ENCODE measurements around the gene FOXC2.

FOXC2 gene

GRCh38 chr16:86566601-86566965, at the start of gene FOXC2:
TSS of gene FOXC2 (plus strand) at chr16:86566829. CDS start at chr16:86567336, 507 bp downstream.
- Mint-ChIP-seq H3K9me3 (no peaks in the 10 kb centered on the region), H3K36me3 (no peaks in the 10 kb centered on the region), H3K4me3 (peak within 1 kb of the TSS; percentile 4), H3K27ac (no peak within 1 kb of the TSS), H3K4me1 (peaks cover 7% of the 10 kb centered on the region), H3K27me3 (peaks cover 15% of the 10 kb centered on the region)
- ATAC-seq (ENCODE audit: low read depth) (no peak), DNase-seq (ENCODE audit: low spot score in 2 of 2) (no peak)

GRCh38 chr16:86517033-86517432, 49.6 kb upstream of the FOXC2 start:
- no peaks in the 10 kb centered on the region for H3K9me3 Mint-ChIP-seq
- no peak overlapping the region for H3K27ac Mint-ChIP-seq
- DNase-seq (ENCODE audit: low spot score in 2 of 2) (no peak), ATAC-seq (ENCODE audit: low read depth) (no peak)
- H3K36me3 Mint-ChIP-seq = no peaks in the 10 kb centered on the region
- H3K27me3 Mint-ChIP-seq = peaks cover 31% of the 10 kb centered on the region
- H3K4me1 Mint-ChIP-seq = peaks cover 5% of the 10 kb centered on the region
- no peak overlapping the region for H3K4me3 Mint-ChIP-seq

GRCh38 chr16:86517652-86518258, 48.9 kb upstream of the FOXC2 start:
- DNase-seq (ENCODE audit: low spot score in 2 of 2) (no peak), ATAC-seq (ENCODE audit: low read depth) (peak; percentile 47)
- H3K27me3 Mint-ChIP-seq = peaks cover 31% of the 10 kb centered on the region
- H3K4me3 Mint-ChIP-seq = no peak overlapping the region
- no peaks in the 10 kb centered on the region for H3K9me3 Mint-ChIP-seq
- H3K36me3 Mint-ChIP-seq = no peaks in the 10 kb centered on the region
- H3K27ac Mint-ChIP-seq = no peak overlapping the region
- H3K4me1 Mint-ChIP-seq = peaks cover 5% of the 10 kb centered on the region

- ATAC-seq (ENCODE audit: low read depth) (no peak), DNase-seq (ENCODE audit: low spot score in 2 of 2) (no peak)
- Mint-ChIP-seq H3K4me1 (peaks cover 5% of the 10 kb centered on the region), H3K36me3 (no peaks in the 10 kb centered on the region), H3K27ac (no peak overlapping the region), H3K27me3 (peaks cover 22% of the 10 kb centered on the region), H3K9me3 (no peaks in the 10 kb centered on the region), H3K4me3 (no peak overlapping the region)
Observed at GRCh38 chr16:86519007-86519648, 47.5 kb upstream of the FOXC2 start.

- peaks cover 22% of the 10 kb centered on the region for H3K27me3 Mint-ChIP-seq
- H3K4me1 Mint-ChIP-seq = peaks cover 5% of the 10 kb centered on the region
- no peak overlapping the region for H3K4me3 Mint-ChIP-seq
- peak in 1 of 2 donors; percentile 54 for DNase-seq (ENCODE audit: low spot score in 2 of 2)
- H3K36me3 Mint-ChIP-seq = no peaks in the 10 kb centered on the region
- H3K9me3 Mint-ChIP-seq = no peaks in the 10 kb centered on the region
- ATAC-seq (ENCODE audit: low read depth) = peak; percentile 67
- no peak overlapping the region for H3K27ac Mint-ChIP-seq
Observed at GRCh38 chr16:86519649-86520316, 46.8 kb upstream of the FOXC2 start.

- Mint-ChIP-seq H3K36me3 (no peaks in the 10 kb centered on the region), H3K9me3 (no peaks in the 10 kb centered on the region), H3K4me3 (no peak overlapping the region), H3K27me3 (peaks cover 18% of the 10 kb centered on the region), H3K4me1 (peaks cover 5% of the 10 kb centered on the region), H3K27ac (no peak overlapping the region)
- ATAC-seq (ENCODE audit: low read depth) (no peak), DNase-seq (ENCODE audit: low spot score in 2 of 2) (no peak)
Observed at GRCh38 chr16:86520317-86521210, 46.1 kb upstream of the FOXC2 start.

GRCh38 chr16:86521236-86522197, 45.1 kb upstream of the FOXC2 start:
- Mint-ChIP-seq H3K36me3 (no peaks in the 10 kb centered on the region), H3K9me3 (no peaks in the 10 kb centered on the region), H3K4me1 (peaks cover 5% of the 10 kb centered on the region), H3K4me3 (no peak overlapping the region), H3K27ac (no peak overlapping the region), H3K27me3 (peaks cover 16% of the 10 kb centered on the region)
- ATAC-seq (ENCODE audit: low read depth) (no peak), DNase-seq (ENCODE audit: low spot score in 2 of 2) (no peak)

GRCh38 chr16:86522634-86523033, 44.0 kb upstream of the FOXC2 start:
- peaks cover 13% of the 10 kb centered on the region for H3K27me3 Mint-ChIP-seq
- H3K9me3 Mint-ChIP-seq = peaks cover 2% of the 10 kb centered on the region
- peaks cover 5% of the 10 kb centered on the region for H3K4me1 Mint-ChIP-seq
- no peaks in the 10 kb centered on the region for H3K36me3 Mint-ChIP-seq
- DNase-seq (ENCODE audit: low spot score in 2 of 2) (no peak), ATAC-seq (ENCODE audit: low read depth) (no peak)
- no peak overlapping the region for H3K27ac Mint-ChIP-seq
- H3K4me3 Mint-ChIP-seq = no peak overlapping the region

GRCh38 chr16:86523166-86523740, 43.4 kb upstream of the FOXC2 start:
- Mint-ChIP-seq H3K4me3 (no peak overlapping the region), H3K9me3 (peaks cover 2% of the 10 kb centered on the region), H3K27me3 (peaks cover 9% of the 10 kb centered on the region), H3K36me3 (no peaks in the 10 kb centered on the region), H3K4me1 (peaks cover 5% of the 10 kb centered on the region), H3K27ac (no peak overlapping the region)
- ATAC-seq (ENCODE audit: low read depth) = no peak
- no peak for DNase-seq (ENCODE audit: low spot score in 2 of 2)

GRCh38 chr16:86524029-86524428, 42.6 kb upstream of the FOXC2 start:
- no peak overlapping the region for H3K27ac Mint-ChIP-seq
- H3K9me3 Mint-ChIP-seq = peaks cover 2% of the 10 kb centered on the region
- ATAC-seq (ENCODE audit: low read depth) = no peak
- H3K4me1 Mint-ChIP-seq = peaks cover 5% of the 10 kb centered on the region
- peaks cover under 1% of the 10 kb centered on the region for H3K36me3 Mint-ChIP-seq
- DNase-seq (ENCODE audit: low spot score in 2 of 2) = no peak
- peaks cover 8% of the 10 kb centered on the region for H3K27me3 Mint-ChIP-seq
- H3K4me3 Mint-ChIP-seq = no peak overlapping the region

- H3K27ac Mint-ChIP-seq = no peak overlapping the region
- H3K4me3 Mint-ChIP-seq = no peak overlapping the region
- H3K9me3 Mint-ChIP-seq = peaks cover 2% of the 10 kb centered on the region
- ATAC-seq (ENCODE audit: low read depth) = no peak
- peaks cover 6% of the 10 kb centered on the region for H3K36me3 Mint-ChIP-seq
- peaks cover 2% of the 10 kb centered on the region for H3K27me3 Mint-ChIP-seq
- DNase-seq (ENCODE audit: low spot score in 2 of 2) = no peak
- H3K4me1 Mint-ChIP-seq = no peaks in the 10 kb centered on the region
Observed at GRCh38 chr16:86525696-86526095, 40.9 kb upstream of the FOXC2 start.

- Mint-ChIP-seq H3K27me3 (no peaks in the 10 kb centered on the region), H3K9me3 (peaks cover 2% of the 10 kb centered on the region), H3K4me3 (no peak overlapping the region), H3K27ac (no peak overlapping the region), H3K36me3 (peaks cover 8% of the 10 kb centered on the region), H3K4me1 (no peaks in the 10 kb centered on the region)
- ATAC-seq (ENCODE audit: low read depth) = no peak
- no peak for DNase-seq (ENCODE audit: low spot score in 2 of 2)
Observed at GRCh38 chr16:86527366-86527765, 39.3 kb upstream of the FOXC2 start.
